Measurements from ENCODE around the gene PRCP.
A peak's percentile ranks its signal among the peaks of the same experiment; 100 is the strongest.

PRCP gene

DNA sequence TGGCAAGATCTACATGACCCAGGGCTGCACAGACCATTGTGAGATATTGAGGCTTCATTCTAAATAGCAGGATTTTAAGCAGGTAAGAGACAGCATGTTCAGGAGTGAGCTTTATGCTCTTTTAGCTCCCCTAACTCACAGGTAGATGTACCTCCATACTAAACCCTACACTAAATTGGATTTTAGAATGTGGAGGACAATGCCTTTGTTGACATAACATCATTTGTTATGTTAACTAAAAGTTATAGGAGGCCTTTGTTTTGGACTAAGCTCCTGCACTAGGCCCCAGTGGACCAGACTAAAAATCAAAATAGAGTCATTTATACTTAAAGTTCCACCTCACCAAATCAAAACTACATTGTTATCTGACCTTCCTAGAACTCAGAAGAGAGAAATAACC, 8.1 kb upstream of the PRCP start:
- DNase-seq (ENCODE audit: extremely low spot score) = no peak
- TF ChIP-seq, protein P1, sequence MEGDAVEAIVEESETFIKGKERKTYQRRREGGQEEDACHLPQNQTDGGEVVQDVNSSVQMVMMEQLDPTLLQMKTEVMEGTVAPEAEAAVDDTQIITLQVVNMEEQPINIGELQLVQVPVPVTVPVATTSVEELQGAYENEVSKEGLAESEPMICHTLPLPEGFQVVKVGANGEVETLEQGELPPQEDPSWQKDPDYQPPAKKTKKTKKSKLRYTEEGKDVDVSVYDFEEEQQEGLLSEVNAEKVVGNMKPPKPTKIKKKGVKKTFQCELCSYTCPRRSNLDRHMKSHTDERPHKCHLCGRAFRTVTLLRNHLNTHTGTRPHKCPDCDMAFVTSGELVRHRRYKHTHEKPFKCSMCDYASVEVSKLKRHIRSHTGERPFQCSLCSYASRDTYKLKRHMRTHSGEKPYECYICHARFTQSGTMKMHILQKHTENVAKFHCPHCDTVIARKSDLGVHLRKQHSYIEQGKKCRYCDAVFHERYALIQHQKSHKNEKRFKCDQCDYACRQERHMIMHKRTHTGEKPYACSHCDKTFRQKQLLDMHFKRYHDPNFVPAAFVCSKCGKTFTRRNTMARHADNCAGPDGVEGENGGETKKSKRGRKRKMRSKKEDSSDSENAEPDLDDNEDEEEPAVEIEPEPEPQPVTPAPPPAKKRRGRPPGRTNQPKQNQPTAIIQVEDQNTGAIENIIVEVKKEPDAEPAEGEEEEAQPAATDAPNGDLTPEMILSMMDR (IDR thresholded peaks at IDR 0.05; ENCODE audit: control extremely low read depth, extremely low read depth, low read depth, missing control alignments) = no peak
- ChIA-PET CTCF (interaction anchor here (0.9 to 2.5 kb wide), 6 partner anchors 11 to 342 kb away, joined by 3 to 9 read pairs (median 4); no protein-coding TSS in a partner anchor), POLR2A (no interaction called here)

DNA sequence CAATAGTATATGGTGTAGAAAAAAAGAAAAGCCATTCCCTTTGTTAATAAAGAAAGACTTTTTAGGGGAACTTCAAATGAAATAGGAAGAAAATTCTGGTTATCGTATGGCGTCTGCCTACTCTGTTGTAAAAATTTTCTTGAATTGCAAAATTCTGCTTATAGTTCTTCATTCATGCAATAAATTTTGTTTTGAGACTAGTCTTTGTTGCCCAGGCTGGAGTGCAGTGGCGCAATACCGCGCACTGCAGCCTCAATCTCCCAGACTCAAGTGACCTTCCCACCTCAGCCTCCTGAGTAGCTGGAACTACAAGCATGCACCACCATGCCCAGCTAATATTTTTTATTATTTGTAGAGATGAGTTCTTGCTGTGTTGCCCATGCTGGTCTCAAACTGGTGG, 7.1 kb upstream of the PRCP start:
- CTCF ChIA-PET = interaction anchor here (0.7 to 2.5 kb wide), 7 partner anchors 12 to 345 kb away, joined by 3 to 10 read pairs (median 3); no protein-coding TSS in a partner anchor
- DNase-seq (ENCODE audit: extremely low spot score) = no peak
- TF ChIP-seq, protein P1 (IDR thresholded peaks at IDR 0.05; ENCODE audit: control extremely low read depth, extremely low read depth, low read depth, missing control alignments) = no peak
- POLR2A ChIA-PET = no interaction called here

DNA sequence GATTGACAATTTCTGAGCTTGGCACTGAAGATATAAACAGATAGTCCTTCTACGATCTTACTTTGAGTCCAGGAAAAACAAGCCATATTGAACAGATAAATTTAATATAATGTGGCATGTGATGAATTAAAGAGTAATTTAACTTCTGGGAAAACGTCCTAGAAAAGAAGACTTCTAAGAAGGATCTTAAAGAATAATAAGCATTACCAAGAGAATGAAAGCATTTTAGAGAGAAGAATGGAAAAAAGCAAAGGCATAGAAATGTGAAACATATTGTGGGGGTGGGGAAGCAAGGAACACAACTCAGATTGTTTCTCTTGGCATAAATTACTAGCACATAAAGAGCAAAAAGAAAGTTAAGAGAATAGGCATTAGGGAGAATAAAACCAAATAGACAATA, 6.7 kb upstream of the PRCP start:
- TF ChIP-seq, protein P1 (IDR thresholded peaks at IDR 0.05; ENCODE audit: control extremely low read depth, extremely low read depth, low read depth, missing control alignments) = no peak
- ChIA-PET POLR2A (no interaction called here), CTCF (interaction anchor here (0.7 to 1.5 kb wide), 4 partner anchors 24 to 346 kb away, joined by 3 to 10 read pairs (median 3); no protein-coding TSS in a partner anchor)
- DNase-seq (ENCODE audit: extremely low spot score) = no peak

DNA sequence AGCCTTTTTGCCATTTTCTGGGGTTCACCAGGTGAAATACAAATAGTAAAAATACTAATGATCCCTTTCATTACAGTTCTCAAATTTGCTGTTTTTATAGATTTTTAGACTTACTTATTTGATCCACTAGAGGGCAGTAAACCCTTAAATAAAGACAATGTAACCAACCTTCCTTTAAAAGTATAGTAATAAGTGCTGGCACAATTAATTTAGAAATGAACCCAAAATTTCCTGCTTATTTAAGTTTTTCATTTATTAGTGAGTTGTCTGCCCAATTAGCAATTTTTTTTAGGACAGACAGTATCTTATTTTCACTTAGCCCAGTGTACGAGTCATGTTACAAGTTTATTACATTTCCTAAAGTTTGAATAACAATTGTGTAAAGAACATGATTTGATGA, 6.0 kb upstream of the PRCP start:
- DNase-seq (ENCODE audit: extremely low spot score) = no peak
- CTCF ChIA-PET = interaction anchor here (1.4 to 1.5 kb wide), 3 partner anchors 28 to 346 kb away, joined by 3 read pairs; partner anchors contain the start of gene PCF11
- TF ChIP-seq, protein P1 (IDR thresholded peaks at IDR 0.05; ENCODE audit: control extremely low read depth, extremely low read depth, low read depth, missing control alignments) = peak; percentile 28
- POLR2A ChIA-PET = no interaction called here

DNA sequence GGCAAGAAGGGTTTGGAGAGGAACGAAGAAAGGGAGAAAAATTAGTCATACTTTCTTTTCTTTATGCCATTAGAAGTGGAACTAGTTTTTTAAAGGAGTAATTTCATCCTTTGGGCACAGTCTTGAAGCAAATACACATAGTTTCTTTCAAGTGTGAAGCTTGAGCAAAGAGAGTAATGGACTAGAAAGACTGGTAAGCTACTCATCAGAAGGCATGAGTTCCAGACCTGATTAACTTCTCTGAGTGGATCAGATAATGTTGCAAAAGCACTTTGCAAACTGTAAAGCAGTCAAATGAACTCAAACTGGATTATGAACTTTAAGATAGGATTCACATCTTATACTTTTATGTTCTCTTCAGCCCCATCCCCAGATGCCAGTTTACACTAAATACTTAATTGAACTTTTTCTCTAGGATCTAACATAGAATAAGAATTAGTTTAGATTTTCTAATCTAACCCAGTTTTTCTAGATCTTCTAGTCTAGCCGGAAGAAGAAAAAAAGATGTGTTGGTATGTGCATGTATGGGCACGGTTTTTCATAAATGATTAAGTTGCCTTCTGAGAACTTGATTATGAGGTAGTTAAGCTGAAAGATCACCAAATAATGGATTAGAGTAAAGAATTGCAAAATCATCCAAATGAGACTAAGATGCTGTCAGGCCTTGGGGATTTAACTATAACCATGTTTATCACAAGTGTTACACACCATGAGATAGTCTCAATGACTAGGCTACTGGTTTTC, 3.8 kb upstream of the PRCP start:
- DNase-seq (ENCODE audit: extremely low spot score) = no peak
- CTCF ChIA-PET = interaction anchor here (0.8 to 2.2 kb wide), 7 partner anchors 12 to 347 kb away, joined by 3 to 8 read pairs (median 3); no protein-coding TSS in a partner anchor
- POLR2A ChIA-PET = no interaction called here
- TF ChIP-seq, protein P1 (IDR thresholded peaks at IDR 0.05; ENCODE audit: control extremely low read depth, extremely low read depth, low read depth, missing control alignments) = no peak

DNA sequence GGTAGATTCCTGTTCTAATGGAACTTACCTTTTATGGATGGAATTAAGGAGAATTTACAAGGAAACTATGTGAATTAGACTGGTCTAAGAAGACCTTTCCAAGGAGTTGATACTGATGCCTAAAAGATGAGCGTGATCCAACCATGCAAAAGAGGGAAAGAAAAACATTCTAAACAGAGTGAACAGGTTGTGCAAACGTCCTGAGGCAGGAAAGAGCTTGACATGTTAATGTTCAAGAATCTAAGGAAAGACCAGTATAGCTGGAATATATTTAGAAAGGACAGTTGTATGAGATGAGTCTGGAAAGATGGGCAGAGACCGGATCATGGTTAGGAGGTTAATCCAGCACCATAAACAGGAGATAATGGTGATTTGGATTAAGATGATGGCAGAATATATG, 2.6 kb upstream of the PRCP start:
- TF ChIP-seq, protein P1 (IDR thresholded peaks at IDR 0.05; ENCODE audit: control extremely low read depth, extremely low read depth, low read depth, missing control alignments) = no peak

More for the DNA sequence above, 2.6 kb upstream of the PRCP start:
- CTCF ChIA-PET = interaction anchor here (1.2 to 2.2 kb wide), 2 partner anchors 24 to 253 kb away, joined by 3 to 7 read pairs; no protein-coding TSS in a partner anchor
- POLR2A ChIA-PET = no interaction called here
- no peak for DNase-seq (ENCODE audit: extremely low spot score)
